HG03139 (cell line): ENCODE measurements around the gene AUTS2.

ENCODE experiments used
- ATAC-seq: cut with Tn5 transposase; IDR thresholded peaks from one replicate; pipeline ENCODE4 v1.9.1; 2021; ENCODE audit not compliant: unreplicated experiment

The AUTS2 gene

DNA sequence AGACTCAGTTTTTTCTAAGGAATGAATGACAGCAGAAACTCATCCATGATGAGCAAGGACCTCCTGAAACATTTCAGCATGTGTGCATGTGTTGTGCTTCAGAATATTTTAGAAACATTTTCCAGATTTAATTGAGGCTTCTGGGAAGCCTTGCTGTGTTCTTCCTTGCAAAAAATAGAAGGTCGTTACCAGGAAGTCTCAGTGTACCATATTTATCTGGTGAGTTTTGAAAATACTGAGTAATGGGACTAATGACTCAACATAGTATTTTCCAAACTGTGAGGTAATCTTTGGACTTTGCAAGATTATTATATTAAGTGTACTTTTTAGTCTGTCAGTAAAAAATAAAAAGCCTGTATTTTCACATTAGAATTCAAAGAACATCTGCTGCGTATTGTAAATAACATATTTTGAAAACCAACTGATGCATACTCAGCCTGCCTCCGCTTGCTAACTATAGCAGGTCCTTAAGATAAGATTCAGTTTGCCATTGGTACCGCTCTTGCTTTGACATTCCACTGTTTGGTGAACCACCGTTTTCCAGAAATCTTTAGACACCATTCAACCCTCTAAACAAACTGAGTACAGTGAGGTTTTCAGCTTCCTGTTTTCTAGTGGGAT is 794.1 kb downstream of the AUTS2 start:
- no peak for ATAC-seq

DNA sequence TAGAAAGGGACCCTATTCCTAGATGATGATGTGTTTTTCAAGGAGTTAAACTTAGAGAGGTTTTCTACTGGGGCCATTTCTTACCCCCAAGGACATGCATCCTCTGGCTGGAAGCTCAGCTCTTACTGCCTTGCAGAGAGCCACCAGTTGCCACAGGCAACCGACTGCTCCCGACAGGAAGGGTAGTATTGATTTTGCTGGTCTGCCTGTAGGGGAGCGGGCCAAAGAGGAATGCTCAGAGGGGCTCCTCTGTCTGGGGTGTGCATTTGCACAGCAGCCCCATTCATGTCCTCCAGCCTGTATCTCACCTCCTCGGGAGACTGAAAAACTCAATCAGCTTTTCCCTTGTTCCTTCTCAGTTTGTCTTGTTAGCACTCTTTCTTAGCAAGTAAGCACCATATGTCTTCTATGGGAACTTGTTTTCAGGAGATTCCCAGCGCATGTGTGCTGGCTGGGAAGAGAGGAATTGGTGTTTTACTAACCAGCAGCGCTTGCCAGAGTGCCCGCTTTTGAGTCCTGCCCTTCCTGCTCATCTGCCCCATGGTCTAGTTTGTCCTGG is 794.7 kb downstream of the AUTS2 start:
- ATAC-seq = no peak

DNA sequence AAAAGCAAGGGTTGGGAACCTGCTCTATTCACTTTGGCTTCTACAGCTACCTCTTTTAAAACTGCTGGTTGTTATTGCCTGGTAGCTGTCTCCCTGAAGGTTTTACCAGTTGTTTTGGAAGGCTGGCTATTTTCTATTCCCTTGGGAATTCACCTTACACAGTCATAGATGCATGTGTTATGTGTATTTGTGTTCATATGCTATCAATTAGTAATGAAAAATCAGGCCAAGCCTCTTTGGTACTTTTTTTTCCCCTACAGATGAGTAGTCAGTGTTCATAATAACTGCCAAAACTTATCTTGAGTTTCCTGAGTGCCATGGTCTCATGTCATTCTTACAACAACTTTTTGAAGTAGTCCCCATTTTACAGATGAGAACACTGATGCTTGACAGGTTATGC is 795.7 kb downstream of the AUTS2 start:
- no peak for ATAC-seq

DNA sequence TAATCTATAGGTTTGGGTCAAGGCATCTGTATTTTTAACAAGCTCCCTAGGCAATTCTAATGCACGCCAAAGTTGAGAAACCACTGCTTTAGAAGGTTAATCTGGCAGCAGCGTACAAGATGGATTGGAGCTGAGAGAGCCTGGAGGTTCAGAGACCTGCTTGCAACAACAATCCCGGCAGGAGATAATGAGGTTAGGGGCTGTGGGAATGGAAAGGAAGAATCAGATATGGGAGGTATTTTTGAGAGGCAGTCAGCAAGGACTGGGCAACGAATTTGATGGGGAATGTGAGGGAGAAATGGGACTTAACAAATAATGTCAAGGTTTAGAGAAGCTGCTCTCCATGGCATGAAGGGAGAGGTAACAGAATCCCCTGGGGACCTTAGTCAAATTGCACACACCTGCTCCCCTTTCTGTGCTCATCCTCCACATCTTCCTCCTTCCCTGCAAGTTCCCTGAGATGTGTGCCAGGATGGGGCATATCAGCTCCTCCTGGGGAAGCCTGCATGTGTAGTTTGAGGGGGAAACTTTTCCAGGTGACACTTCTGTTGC is 802.6 kb downstream of the AUTS2 start:
- ATAC-seq = no peak

DNA sequence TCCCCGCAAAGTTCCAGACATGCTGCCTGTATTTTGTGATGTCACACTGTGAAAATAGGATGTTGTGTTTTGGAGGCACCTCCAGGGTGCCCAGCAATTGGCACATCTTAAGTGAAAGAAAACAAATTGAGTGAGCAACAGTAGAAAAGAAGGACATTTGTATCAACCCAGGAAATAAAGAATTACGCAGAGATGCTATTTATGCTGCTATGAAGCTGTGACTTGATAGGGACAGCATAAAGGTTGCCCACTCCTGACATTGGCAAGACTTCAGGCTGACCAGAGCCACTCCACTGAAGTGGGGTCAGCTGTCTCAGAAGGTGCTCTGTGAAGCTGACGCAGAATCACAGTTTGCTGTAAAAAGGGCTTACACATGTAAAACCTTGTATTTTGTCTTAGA is 803.8 kb downstream of the AUTS2 start:
- ATAC-seq = no peak

DNA sequence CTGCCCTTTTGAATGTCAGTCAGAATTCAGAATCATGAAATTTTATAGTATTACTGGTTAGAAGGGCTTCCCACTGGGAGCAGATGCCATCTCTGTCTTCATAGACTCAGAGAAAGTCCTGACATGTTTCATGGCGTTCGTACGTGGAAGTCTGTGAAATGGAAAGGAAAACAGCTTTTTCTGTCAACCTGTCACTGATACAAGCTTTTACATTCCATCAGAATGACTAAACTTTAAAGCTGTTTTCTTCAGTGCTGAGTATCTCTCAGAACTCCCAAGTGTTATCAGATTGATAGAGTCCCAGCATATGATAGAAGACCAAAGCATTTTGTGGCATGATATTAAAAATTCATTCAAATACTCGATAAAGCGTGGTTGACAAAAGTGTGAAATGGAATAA is 807.0 kb downstream of the AUTS2 start:
- no peak for ATAC-seq

DNA sequence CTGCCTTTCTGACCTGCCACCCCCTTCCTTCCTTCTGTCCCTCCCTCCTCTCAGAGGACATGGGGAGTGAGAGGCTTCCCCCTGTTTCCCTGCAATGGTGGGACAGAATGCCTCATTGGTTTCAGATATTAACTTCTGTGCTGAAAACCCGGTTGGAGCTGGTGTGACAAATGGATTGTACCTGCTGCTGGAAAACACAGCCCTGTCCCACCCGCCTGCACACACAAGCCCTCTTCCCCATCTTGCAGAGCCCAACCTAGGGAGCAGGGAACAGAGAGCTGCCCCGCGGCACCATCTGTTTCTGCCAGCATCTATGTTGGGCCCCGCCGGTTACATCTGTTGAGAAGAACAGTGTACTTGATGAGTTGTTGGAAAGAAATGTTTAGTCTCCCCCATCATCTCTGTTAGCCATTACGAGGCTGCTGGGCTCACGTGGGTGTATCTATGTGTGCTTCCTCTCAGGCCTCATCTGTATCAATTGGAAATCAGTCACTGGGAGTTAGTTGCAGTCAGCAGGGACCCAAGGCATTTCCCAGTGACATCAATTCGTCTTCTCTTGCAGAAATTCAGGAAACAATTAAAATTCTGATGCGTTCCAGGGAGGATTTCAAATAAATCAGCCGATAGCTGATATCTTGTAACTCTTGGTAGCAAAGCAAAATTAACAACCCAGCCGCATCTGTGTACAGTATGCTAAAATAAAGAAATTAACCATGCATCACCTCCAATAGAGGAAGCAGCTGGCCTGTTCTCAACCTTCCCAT is 808.1 kb downstream of the AUTS2 start:
- ATAC-seq = no peak

DNA sequence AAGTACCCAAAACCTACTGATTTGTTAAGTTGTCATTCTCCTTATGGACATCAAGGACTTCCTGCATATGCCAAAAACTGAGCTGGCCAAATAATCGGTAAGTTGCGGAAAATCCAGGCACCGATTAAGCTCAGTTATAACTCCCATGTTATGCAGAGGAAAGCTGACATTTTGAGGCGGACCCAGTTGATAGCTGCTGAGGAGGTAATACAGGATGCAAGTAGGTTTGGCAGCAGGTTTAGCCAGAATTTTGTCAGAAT is 808.6 kb downstream of the AUTS2 start:
- no peak for ATAC-seq

DNA sequence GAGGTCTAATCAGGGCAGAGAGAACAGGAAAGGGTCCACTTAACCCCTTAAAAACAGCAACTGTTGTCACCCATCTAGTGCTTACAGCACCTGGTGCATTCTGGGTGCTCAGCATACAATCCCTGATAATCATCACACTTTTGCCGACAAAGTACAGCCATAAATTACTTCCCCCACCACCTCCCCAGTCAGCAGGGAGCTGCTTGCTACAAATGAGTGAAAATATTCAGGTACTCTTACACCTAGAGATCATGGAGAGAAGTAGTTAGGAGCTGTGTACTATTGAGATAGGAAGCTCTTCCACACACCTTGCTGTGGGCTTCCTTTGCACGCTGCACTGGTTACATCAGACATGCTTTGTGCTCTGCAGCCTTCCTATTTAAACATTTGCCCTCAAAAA is 810.2 kb downstream of the AUTS2 start:
- no peak for ATAC-seq

DNA sequence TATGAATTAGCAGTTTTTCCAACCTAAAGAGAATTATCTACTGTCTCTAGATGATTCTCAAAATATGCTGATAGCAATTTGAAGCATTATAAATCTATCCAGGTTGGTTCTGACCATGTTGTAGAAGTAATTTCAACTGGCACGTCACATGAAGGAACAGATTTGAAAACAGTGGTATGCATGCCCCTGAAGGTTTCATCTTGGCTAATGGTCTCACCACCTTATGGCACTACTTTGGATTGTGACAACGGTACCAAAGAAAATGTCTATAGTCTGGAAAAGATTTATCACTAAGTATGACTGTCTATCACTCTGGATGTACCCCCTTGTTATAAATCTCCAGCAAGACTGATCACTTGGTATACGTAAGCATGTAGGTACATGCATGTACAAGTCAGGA is 810.6 kb downstream of the AUTS2 start:
- ATAC-seq = no peak

DNA sequence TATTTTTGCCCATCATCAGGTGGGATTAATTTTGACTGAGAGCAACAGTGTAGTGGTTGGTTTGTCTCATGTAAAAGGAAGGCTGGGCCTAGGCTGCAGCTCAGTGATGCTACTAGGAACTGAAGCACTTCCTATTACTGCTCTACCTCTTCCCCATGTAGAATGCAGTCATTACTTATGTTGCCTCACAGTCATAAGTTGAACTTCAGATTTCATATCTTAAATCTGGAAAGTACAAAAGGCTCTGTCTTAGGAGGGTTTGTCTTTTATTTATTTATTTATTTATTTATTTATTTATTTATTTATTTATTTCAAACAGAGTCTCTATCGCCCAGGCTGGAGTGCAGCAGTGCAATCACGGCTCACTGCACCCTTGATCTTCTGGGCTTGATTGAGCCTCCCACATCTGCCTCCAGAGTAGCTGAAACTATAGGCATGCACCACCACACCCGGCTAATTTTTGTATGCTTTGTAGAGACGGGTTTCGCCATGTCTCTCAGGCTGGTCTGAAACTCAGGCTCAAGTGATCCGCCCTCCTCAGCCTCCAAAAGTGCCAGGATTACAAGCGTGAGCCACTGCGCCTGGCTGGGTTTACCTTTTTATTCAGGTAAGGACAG is 812.0 kb downstream of the AUTS2 start:
- no peak for ATAC-seq

DNA sequence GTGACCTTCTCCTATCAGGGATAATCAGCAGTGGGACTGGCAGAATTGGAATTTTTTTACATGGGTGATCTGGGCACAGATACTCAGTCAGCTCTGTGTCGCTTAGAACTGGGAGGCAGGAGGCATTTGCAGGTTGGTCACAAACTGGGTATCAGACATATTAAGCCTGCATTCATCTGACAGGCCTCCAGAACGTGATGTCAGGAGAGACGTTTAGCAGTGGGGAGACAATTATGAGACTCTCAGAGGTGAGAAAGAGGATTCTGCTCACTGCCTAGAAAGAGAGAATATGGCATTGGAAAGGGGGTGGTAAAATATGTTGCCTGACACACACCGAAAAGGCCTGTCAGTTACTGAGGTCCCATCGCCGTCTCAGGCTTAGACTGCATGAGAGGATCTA is 816.1 kb downstream of the AUTS2 start:
- ATAC-seq = no peak

DNA sequence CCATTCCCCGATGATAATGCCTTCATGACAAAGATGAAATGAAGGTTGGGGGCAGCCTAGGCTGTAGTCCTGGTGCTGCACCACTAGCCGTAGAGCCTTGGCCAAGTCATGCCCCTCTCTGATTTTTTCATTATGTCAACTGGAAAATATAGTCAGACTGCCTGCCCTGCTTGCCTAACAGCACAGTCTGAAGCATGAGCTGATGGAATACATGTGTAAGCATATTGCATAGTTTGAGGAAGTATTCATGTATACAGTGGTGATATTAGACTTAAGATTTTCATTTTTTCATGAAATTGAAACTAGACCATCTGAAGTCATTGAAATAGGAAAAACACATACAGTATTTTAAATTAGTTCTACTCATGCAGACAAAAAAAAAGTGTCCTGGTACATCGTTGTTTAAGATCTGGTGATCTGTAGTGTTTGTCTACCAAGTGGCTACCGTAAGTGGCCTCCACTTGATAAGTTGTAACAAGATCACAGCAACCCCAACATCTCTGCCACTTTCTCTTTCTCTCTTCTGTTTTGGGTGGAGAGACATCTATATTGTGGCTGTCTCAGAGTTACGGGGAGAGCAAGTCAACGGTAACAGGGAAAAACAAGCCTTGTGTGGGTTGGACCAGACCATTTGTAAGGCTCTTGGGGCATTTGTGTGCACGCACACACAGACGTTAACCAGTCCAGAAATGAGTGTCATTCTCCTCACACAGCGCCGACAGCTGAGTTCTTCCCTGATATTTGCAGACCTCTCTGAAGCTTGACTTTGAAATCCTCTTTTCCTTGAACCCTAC is 817.1 kb downstream of the AUTS2 start:
- no peak for ATAC-seq

DNA sequence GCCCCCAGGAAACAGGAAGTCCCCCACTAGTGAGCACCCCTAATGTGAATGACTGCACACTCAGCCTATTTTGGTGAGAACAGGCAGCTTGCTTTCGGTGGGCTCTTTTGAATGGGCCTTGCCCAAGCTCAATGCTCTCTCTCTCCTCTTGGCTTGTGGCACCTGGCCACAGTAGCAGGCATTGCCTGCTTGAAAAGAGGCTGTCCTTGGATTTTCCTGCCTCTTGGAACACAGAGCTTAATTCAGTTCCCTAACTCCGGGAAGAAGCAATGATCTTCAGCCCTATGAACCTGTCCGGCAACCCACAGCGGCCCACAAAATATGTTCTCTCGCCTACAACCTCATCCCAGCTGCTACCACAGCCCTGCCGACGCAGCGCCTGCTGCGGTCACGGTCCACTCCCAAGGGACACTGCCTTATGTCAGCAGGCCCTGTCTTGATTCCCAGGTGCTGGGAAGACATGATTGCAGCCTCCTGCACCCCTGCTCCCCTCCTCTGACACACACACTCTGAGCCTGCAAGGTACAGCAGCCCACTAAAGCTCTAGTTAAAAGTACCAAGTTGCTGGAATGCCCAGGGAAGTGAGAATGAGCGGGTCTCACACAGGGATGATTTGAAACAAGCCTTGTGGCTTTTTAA is 818.2 kb downstream of the AUTS2 start:
- ATAC-seq = no peak

DNA sequence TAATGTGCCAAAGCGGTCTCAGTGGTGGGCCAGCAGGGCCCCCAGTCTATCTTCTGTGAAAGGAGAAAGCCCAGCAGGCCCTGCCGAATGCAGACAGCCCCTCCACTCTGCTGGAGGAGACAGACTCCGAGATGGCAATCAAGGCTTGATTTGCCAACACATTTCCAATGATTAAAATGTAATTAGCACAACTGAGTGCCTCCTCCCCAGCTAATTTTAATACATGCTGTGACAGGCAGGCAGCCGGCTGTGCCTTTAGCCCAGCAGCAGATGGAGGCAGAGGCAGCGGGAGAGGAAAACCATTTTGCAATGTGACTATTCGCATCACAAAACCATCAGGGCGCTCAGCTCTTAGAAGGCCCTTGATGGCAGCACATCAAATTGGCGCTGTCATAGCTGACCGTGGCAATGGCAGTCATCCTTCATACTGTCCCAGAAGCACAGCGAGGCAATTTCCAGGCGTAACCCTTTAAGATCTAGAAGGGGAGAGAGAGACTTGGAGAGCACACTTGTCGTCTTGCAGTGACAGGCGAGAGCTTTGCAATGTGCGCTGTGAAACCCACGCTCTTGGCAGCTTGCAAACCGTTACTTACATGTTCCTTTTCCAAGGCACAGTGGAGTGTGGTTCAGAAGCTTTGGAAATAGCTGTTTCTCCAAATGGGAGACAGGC is 818.8 kb downstream of the AUTS2 start:
- ATAC-seq = no peak

DNA sequence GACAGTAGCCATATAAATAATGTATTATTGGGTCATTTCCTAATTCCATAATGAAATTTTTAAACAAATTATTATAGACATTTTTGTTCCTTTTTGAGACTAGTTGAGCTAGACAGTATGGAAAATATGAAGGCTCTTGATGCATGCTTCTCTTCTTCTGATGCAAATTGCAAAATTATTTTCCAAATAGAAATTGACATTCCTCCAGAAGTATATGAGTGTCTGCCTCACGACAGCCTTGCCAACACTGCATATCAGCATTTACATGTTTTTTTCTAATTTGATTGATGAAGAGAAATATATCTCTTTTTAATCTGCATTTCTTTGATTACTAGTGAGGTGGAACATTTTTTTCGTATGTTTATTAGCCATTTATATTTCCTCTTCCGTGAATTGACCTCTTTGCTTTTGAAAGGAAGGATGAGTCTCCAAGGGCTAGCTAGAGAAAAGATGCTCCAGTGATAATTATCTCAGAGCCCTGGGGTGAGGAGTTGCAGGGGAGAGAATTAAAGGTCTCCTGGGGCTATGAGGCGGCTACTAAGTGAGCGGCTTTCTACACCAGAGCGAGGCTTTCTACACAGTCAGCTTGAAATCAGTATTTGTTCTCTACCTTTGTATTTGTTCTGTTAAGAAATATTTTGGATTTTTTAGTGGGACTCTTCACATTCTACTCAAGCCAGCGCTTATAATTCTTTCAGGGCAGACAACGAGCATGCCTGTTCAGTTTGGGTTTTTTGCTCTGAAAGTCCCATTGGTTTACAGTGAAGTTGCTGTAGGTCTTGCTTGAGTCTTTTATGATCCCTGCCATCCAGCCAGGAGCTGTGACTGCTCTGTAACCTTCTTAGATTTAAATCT is 821.5 kb downstream of the AUTS2 start:
- ATAC-seq = no peak

DNA sequence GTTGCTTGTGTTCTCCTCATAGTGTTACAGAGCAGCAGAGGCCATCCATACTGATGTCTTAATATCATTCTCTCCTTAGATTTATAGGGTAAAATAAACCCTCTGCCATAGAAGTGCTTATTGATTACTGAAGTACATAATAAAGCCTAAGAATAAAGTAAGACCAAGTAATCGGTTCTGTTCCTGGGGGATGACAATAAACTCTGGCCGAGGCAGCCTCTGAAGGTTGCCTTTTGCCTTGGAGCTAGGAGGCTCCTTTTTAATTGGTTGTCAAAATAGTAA is 822.0 kb downstream of the AUTS2 start:
- ATAC-seq = no peak

DNA sequence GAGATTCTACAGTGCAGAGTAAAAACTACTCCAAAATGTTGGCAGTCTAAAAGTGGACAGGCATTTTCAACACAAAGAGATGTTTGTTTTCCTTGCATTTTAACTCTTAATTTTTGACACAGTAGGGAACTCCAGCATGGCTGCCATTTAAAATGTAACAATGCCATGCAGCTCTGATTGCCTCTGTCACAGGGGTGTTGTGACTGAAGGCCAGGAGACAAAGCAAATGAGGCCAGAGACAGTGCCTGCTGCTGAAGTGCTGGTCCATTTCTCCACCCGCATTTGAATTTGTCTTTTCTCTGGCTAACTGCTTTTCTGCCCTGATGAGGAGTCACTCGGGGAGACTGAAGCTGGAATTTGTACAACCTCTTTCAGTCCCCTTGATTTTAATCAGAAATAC is 823.0 kb downstream of the AUTS2 start:
- no peak for ATAC-seq

DNA sequence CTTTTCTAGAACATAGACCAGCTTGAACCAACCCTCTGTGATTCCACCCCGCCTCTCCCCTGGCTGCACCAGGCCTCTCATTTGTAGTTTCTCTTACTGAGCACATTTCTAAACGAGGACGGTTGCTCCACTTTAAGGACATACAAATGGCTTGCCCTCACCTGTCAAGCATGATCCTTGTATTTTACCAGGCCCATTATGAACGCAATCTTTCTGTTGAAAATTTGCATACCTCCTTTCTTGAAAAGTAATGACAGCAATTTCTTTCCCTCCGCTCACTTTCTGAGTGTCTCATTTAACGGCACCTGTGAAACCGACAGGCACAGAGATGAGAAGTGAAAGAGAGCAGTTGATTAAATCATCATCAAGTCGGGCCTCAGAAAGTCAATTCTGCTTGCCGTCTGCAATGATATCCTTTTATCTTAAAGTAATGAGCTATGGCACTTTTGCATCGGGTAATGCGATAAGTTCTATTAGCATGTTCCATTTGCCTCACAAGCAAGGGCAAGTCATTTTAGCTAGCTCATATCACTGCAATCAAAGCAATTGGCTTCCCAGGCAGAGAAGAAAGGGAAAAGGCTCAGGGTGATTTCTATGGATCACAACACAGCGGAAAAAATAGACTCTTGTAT is 828.1 kb downstream of the AUTS2 start:
- no peak for ATAC-seq
